Liver (tissue), 9 donors: ENCODE measurements around the gene ADCY9. TPM values are rescaled to one million over a fixed set of nuclear protein-coding genes. Genes with fewer than 3 reads are reported as not detected.

Experiments used
- DNase-seq: peaks from one replicate; pipeline ENCODE4 v3.0.0-alpha.2; 2017; ENCODE audit warnings: low spot score
- H3K27ac ChIP-seq, 2 donors: one replicate each; pipeline ENCODE4 v1.7.0; 2013; ENCODE audit warnings: inconsistent platforms in 2 of 2, low read length in 2 of 2, control low read depth in 1 of 2, low read depth in 1 of 2, mild to moderate bottlenecking in 1 of 2
- H3K27me3 ChIP-seq, 4 donors: one replicate each; pipeline versions ENCODE4 v1.6.1 to v1.7.0; 2013; ENCODE audit warnings: low read length in 3 of 4, inconsistent platforms in 1 of 4, mild to moderate bottlenecking in 1 of 4, moderate library complexity in 1 of 4; ENCODE audit not compliant: control insufficient read depth in 4 of 4, insufficient read depth in 4 of 4
- H3K36me3 ChIP-seq, 4 donors: one replicate each; pipeline versions ENCODE4 v1.6.1 to v1.7.0; 2013; ENCODE audit warnings: low read length in 3 of 4, mild to moderate bottlenecking in 3 of 4, low read depth in 1 of 4, moderate library complexity in 1 of 4; ENCODE audit not compliant: control insufficient read depth in 4 of 4, insufficient read depth in 3 of 4
- H3K4me1 ChIP-seq, 4 donors: one replicate each; pipeline versions ENCODE4 v1.6.1 to v1.7.0; 2013; ENCODE audit warnings: low read length in 3 of 4, mild to moderate bottlenecking in 3 of 4, moderate library complexity in 1 of 4; ENCODE audit not compliant: control insufficient read depth in 4 of 4, insufficient read depth in 4 of 4
- H3K4me3 ChIP-seq, 3 donors: one replicate each; pipeline versions ENCODE4 v1.6.1 to v1.7.0; 2013; ENCODE audit warnings: low read length in 3 of 3, control low read depth in 1 of 3, low read depth in 1 of 3, mild to moderate bottlenecking in 1 of 3
- H3K9ac ChIP-seq, 2 donors: one replicate each; pipeline ENCODE4 v1.7.0; 2013; ENCODE audit warnings: low read length in 2 of 2, mild to moderate bottlenecking in 2 of 2, moderate library complexity in 2 of 2, control low read depth in 1 of 2, low read depth in 1 of 2
- H3K9me3 ChIP-seq, 4 donors: one replicate each; pipeline versions ENCODE4 v1.6.1 to v1.7.0; 2013; ENCODE audit warnings: low read length in 3 of 4; ENCODE audit not compliant: control insufficient read depth in 4 of 4
- EGR1 ChIP-seq, 2 donors: IDR thresholded peaks; 2 replicates each; pipeline ENCODE4 v1.6.1; 2016 to 2018; ENCODE audit warnings: antibody characterized with exemption in 2 of 2, low read depth in 2 of 2
- FOXA1 ChIP-seq: IDR thresholded peaks from 2 replicates; pipeline ENCODE4 v1.6.1; 2016; ENCODE audit warnings: antibody characterized with exemption
- FOXA2 ChIP-seq: IDR thresholded peaks from 2 replicates; pipeline ENCODE4 v1.6.1; 2016; ENCODE audit warnings: antibody characterized with exemption
- GABPA ChIP-seq, 2 donors: IDR thresholded peaks in 1 of 2; conservative IDR thresholded peaks in 1 of 2; 2 replicates each; pipeline ENCODE4 v1.6.1; 2016; ENCODE audit warnings: antibody characterized with exemption in 2 of 2, mild to moderate bottlenecking in 1 of 2, moderate library complexity in 1 of 2
- HNF4A ChIP-seq, 2 donors: conservative IDR thresholded peaks; 2 replicates each; pipeline ENCODE4 v1.6.1; 2016; ENCODE audit warnings: antibody characterized with exemption in 2 of 2, mild to moderate bottlenecking in 2 of 2
- HNF4G ChIP-seq: IDR thresholded peaks from 2 replicates; pipeline ENCODE4 v1.6.1; 2016; ENCODE audit warnings: antibody characterized with exemption
- JUND ChIP-seq, 2 donors: IDR thresholded peaks; 2 replicates each; pipeline ENCODE4 v1.6.1; 2016; ENCODE audit warnings: antibody characterized with exemption in 2 of 2
- NR2F2 ChIP-seq: IDR thresholded peaks from 2 replicates; pipeline ENCODE4 v1.6.1; 2016; ENCODE audit warnings: antibody characterized with exemption
- RAD21 ChIP-seq, 2 donors: IDR thresholded peaks; 2 replicates each; pipeline ENCODE4 v1.6.1; 2016; ENCODE audit warnings: antibody characterized with exemption in 2 of 2, mild to moderate bottlenecking in 2 of 2
- RXRA ChIP-seq, 2 donors: IDR thresholded peaks; 2 replicates each; pipeline ENCODE4 v1.6.1; 2017 to 2018; ENCODE audit warnings: antibody characterized with exemption in 2 of 2, mild to moderate bottlenecking in 1 of 2
- SP1 ChIP-seq: IDR thresholded peaks from 2 replicates; pipeline ENCODE4 v1.6.1; 2018; ENCODE audit warnings: antibody characterized with exemption, mild to moderate bottlenecking
- TAF1 ChIP-seq: conservative IDR thresholded peaks from 2 replicates; pipeline ENCODE4 v1.6.1; 2016; ENCODE audit warnings: antibody characterized with exemption, mild to moderate bottlenecking
- YY1 ChIP-seq: IDR thresholded peaks from 2 replicates; pipeline ENCODE4 v1.6.1; 2016; ENCODE audit warnings: antibody characterized with exemption, mild to moderate bottlenecking
- whole genome bisulfite sequencing: extraction: QIAGEN DNeasy Blood & Tissue Kit; methylation state at CpG from one replicate; pipeline ENCODE4 v1.1.7; 2013; 5-methylcytosine and 5-hydroxymethylcytosine counted together
- polyA plus RNA-seq, 2 donors: library from polyadenylated mRNA; stranded (reverse) in 1 of 2; unstranded in 1 of 2; fragments of 200-250 nt in 1 of 2; fragments of >200 nt in 1 of 2; fragmentation: Nextera tagmentation in 1 of 2; extraction: Ambion mirVana in 1 of 2; gene quantifications; one replicate each; pipeline versions ENCODE4 v1.2.1 to v1.2.3, GENCODE V29; 2013 to 2015
- total RNA-seq, 2 donors: library from RNA; depleted of rRNA; stranded (reverse); fragments of >200 nt; gene quantifications; one replicate each; pipeline ENCODE4 v1.2.3, GENCODE V29; 2014
- TF ChIP-seq, protein P1 (sequence below): fragments of 150-350 bp; IDR thresholded peaks from 2 replicates; pipeline ENCODE4 v1.5.1; 2017; ENCODE audit warnings: improper control_type of control experiment, low read depth, low read length; ENCODE audit not compliant: missing input control
- TF ChIP-seq, protein P2 (sequence below): IDR thresholded peaks from 2 replicates; pipeline ENCODE4 v1.6.1; 2016; ENCODE audit warnings: antibody characterized with exemption
- TF ChIP-seq, protein P3 (sequence below): IDR thresholded peaks from 2 replicates; pipeline ENCODE4 v1.6.1; 2016; ENCODE audit warnings: antibody characterized with exemption
- TF ChIP-seq, protein P4 (sequence below): IDR thresholded peaks from 2 replicates; pipeline ENCODE4 v1.6.1; 2016; ENCODE audit warnings: antibody characterized with exemption
- TF ChIP-seq, protein P5 (sequence below): IDR thresholded peaks from 2 replicates; pipeline ENCODE4 v1.6.1; 2016; ENCODE audit warnings: antibody characterized with exemption, mild to moderate bottlenecking
- donor health status: healthy.
- donor health status: healthy.
- donor health status: healthy.
- donor health status: healthy.
- donor health status: healthy.

The ADCY9 gene
- total and polyA plus RNA-seq, 4 donors: 3.6 to 25.1 (median 11.0) TPM

DNA sequence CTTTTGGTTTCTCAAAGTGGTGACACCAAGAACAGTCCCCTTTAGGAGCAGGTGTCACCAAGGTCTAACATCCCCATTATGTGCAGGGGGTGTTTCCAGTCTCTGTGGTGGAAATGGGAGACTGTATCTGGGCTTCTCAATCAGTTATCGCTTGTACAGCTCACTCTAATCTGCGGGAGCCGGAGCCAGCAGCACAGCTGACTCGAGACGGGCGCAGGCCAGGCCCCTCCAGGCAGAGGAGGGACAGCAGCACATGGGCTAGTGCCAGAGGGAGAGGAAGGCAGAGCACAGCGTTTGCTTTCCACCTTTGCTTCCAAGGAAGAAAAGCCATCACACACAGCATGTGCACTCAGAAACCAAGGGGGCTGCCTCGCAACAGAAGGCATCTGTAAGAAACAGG, 144.5 kb downstream of the ADCY9 start:
- H3K27me3 ChIP-seq: no peaks in the 10 kb centered on the region
- TF ChIP-seq SP1 (no peak), FOXA2 (no peak), RAD21 (IDR thresholded peaks at IDR 0.05) (no peak), TAF1 (no peak), NR2F2 (no peak)
- TF ChIP-seq, protein P1, sequence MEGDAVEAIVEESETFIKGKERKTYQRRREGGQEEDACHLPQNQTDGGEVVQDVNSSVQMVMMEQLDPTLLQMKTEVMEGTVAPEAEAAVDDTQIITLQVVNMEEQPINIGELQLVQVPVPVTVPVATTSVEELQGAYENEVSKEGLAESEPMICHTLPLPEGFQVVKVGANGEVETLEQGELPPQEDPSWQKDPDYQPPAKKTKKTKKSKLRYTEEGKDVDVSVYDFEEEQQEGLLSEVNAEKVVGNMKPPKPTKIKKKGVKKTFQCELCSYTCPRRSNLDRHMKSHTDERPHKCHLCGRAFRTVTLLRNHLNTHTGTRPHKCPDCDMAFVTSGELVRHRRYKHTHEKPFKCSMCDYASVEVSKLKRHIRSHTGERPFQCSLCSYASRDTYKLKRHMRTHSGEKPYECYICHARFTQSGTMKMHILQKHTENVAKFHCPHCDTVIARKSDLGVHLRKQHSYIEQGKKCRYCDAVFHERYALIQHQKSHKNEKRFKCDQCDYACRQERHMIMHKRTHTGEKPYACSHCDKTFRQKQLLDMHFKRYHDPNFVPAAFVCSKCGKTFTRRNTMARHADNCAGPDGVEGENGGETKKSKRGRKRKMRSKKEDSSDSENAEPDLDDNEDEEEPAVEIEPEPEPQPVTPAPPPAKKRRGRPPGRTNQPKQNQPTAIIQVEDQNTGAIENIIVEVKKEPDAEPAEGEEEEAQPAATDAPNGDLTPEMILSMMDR: no peak
- TF ChIP-seq, protein P2, sequence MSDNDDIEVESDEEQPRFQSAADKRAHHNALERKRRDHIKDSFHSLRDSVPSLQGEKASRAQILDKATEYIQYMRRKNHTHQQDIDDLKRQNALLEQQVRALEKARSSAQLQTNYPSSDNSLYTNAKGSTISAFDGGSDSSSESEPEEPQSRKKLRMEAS: no peak
- 94% methylated on average over 8 of the region's 8 CpGs for WGBS
- no peaks in the 10 kb centered on the region for H3K4me1 ChIP-seq
- H3K27ac ChIP-seq: no peak overlapping the region
- H3K9ac ChIP-seq: no peak overlapping the region
- no peak for DNase-seq
- H3K4me3 ChIP-seq: no peak overlapping the region
- peaks cover 0 to 19% (median 7%) of the 10 kb centered on the region in 4 donors for H3K36me3 ChIP-seq
- H3K9me3 ChIP-seq: no peaks in the 10 kb centered on the region

DNA sequence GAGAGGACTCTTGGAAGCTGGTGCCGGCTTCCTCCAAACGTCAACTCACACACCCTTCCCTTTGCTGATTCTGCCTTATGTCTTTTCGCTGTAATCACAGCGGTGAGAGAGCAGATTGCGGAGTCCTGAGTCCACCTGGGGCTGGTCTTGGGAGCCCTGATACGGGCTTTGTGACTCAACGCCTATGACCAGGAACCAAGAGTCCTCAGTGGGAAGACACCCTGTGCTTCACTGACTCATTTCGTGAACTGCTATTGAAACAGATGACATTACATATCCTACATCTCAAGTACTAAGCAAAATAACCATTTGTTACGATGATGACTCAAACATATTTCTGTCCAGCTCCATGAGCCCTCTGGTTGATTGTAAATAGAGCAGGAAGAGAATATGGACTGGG, 145.0 kb downstream of the ADCY9 start:
- Histone ChIP-seq H3K36me3 (peaks cover 0 to 23% (median 7%) of the 10 kb centered on the region in 4 donors), H3K27me3 (no peaks in the 10 kb centered on the region), H3K27ac (no peak overlapping the region), H3K4me1 (no peaks in the 10 kb centered on the region), H3K9ac (no peak overlapping the region), H3K4me3 (no peak overlapping the region), H3K9me3 (no peaks in the 10 kb centered on the region)
- WGBS: 96% methylated on average over 9 of the region's 9 CpGs
- DNase-seq: no peak
- TF ChIP-seq EGR1 (IDR thresholded peaks at IDR 0.05; ENCODE audit: low read depth in 2 of 2) (no peak), HNF4A (conservative IDR thresholded peaks at IDR 0.05) (no peak), RXRA (IDR thresholded peaks at IDR 0.05) (no peak), HNF4G (no peak), NR2F2 (no peak), RAD21 (IDR thresholded peaks at IDR 0.05) (no peak), GABPA (IDR thresholded peaks at IDR 0.05 in 1 of 2, conservative IDR thresholded peaks at IDR 0.05 in 1 of 2) (no peak), YY1 (no peak), TAF1 (no peak), SP1 (no peak), FOXA1 (no peak), FOXA2 (no peak), JUND (IDR thresholded peaks at IDR 0.05) (no peak)
- TF ChIP-seq, protein P1: no peak
- TF ChIP-seq, protein P3, sequence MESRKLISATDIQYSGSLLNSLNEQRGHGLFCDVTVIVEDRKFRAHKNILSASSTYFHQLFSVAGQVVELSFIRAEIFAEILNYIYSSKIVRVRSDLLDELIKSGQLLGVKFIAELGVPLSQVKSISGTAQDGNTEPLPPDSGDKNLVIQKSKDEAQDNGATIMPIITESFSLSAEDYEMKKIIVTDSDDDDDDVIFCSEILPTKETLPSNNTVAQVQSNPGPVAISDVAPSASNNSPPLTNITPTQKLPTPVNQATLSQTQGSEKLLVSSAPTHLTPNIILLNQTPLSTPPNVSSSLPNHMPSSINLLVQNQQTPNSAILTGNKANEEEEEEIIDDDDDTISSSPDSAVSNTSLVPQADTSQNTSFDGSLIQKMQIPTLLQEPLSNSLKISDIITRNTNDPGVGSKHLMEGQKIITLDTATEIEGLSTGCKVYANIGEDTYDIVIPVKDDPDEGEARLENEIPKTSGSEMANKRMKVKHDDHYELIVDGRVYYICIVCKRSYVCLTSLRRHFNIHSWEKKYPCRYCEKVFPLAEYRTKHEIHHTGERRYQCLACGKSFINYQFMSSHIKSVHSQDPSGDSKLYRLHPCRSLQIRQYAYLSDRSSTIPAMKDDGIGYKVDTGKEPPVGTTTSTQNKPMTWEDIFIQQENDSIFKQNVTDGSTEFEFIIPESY: no peak
- TF ChIP-seq, protein P4, sequence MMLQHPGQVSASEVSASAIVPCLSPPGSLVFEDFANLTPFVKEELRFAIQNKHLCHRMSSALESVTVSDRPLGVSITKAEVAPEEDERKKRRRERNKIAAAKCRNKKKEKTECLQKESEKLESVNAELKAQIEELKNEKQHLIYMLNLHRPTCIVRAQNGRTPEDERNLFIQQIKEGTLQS: no peak
- TF ChIP-seq, protein P2: no peak
- TF ChIP-seq, protein P5, sequence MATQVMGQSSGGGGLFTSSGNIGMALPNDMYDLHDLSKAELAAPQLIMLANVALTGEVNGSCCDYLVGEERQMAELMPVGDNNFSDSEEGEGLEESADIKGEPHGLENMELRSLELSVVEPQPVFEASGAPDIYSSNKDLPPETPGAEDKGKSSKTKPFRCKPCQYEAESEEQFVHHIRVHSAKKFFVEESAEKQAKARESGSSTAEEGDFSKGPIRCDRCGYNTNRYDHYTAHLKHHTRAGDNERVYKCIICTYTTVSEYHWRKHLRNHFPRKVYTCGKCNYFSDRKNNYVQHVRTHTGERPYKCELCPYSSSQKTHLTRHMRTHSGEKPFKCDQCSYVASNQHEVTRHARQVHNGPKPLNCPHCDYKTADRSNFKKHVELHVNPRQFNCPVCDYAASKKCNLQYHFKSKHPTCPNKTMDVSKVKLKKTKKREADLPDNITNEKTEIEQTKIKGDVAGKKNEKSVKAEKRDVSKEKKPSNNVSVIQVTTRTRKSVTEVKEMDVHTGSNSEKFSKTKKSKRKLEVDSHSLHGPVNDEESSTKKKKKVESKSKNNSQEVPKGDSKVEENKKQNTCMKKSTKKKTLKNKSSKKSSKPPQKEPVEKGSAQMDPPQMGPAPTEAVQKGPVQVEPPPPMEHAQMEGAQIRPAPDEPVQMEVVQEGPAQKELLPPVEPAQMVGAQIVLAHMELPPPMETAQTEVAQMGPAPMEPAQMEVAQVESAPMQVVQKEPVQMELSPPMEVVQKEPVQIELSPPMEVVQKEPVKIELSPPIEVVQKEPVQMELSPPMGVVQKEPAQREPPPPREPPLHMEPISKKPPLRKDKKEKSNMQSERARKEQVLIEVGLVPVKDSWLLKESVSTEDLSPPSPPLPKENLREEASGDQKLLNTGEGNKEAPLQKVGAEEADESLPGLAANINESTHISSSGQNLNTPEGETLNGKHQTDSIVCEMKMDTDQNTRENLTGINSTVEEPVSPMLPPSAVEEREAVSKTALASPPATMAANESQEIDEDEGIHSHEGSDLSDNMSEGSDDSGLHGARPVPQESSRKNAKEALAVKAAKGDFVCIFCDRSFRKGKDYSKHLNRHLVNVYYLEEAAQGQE: no peak
